Large intestine (tissue), 12 donors: Measurements from ENCODE around the gene HBQ1. TPM values are rescaled to one million over a fixed set of nuclear protein-coding genes. Genes with fewer than 3 reads are reported as not detected.
A peak's percentile ranks its signal among the peaks of the same experiment; 100 is the strongest.

ENCODE experiments used
- DNase-seq, 2 donors: peaks; one replicate each; pipeline versions ENCODE4 v3.0.0 to v3.0.0-alpha.2; 2013
- H3K27ac ChIP-seq: one replicate; pipeline ENCODE4 v1.5.1; 2013; ENCODE audit warnings: low read length
- H3K27me3 ChIP-seq: 2 replicates; pipeline ENCODE4 v1.6.1; 2013; ENCODE audit warnings: low read length; ENCODE audit not compliant: control insufficient read depth, insufficient read depth
- H3K36me3 ChIP-seq: 2 replicates; pipeline ENCODE4 v1.6.1; 2013; ENCODE audit warnings: low read length; ENCODE audit not compliant: control insufficient read depth, insufficient read depth
- H3K4me1 ChIP-seq: one replicate; pipeline ENCODE4 v1.6.1; 2013; ENCODE audit warnings: low read length; ENCODE audit not compliant: control insufficient read depth, insufficient read depth
- H3K4me3 ChIP-seq: one replicate; pipeline ENCODE4 v1.5.1; 2013; ENCODE audit warnings: low read length
- H3K9me3 ChIP-seq: one replicate; pipeline ENCODE4 v1.6.1; 2013; ENCODE audit warnings: mild to moderate bottlenecking, low read depth, low read length, moderate library complexity; ENCODE audit not compliant: control insufficient read depth
- WGBS: methylation state at CpG from one replicate; pipeline ENCODE4 v1.1.5; 2013; ENCODE audit warnings: low lambda C conversion rate; ENCODE audit not compliant: insufficient coverage; 5-methylcytosine and 5-hydroxymethylcytosine counted together
- long read RNA-seq, 11 donors: transcript quantifications; one replicate each; lab custom pipeline, GENCODE V29; 2026
- polyA plus RNA-seq: library from polyadenylated mRNA; unstranded; fragments of 120-200 nt; gene quantifications from one replicate; pipeline ENCODE4 v1.2.1, GENCODE V29; 2013

The HBQ1 gene
- polyA plus RNA-seq: 0.73 TPM
- long read RNA-seq, donor 1: 0 reads
- long read RNA-seq, donor 2: 0 reads
- long read RNA-seq, donor 3: 0 reads
- long read RNA-seq, donor 4: 0 reads
- long read RNA-seq, donor 5, partial matches to known transcripts: 0 of 1 reads
- long read RNA-seq, donor 5, other reads (novel, unspliced or antisense): 0 of 1 reads
- long read RNA-seq, donor 6: 0 reads
- long read RNA-seq, donor 7, partial matches to known transcripts: 0 of 1 reads
- long read RNA-seq, donor 7, other reads (novel, unspliced or antisense): 0 of 1 reads
- long read RNA-seq, donor 8: 0 reads
- long read RNA-seq, donor 9: 0 reads
- long read RNA-seq, donor 10, partial matches to known transcripts: 0 of 2 reads
- long read RNA-seq, donor 10, other reads (novel, unspliced or antisense): 0 of 2 reads
- long read RNA-seq, donor 11: 0 reads

DNA sequence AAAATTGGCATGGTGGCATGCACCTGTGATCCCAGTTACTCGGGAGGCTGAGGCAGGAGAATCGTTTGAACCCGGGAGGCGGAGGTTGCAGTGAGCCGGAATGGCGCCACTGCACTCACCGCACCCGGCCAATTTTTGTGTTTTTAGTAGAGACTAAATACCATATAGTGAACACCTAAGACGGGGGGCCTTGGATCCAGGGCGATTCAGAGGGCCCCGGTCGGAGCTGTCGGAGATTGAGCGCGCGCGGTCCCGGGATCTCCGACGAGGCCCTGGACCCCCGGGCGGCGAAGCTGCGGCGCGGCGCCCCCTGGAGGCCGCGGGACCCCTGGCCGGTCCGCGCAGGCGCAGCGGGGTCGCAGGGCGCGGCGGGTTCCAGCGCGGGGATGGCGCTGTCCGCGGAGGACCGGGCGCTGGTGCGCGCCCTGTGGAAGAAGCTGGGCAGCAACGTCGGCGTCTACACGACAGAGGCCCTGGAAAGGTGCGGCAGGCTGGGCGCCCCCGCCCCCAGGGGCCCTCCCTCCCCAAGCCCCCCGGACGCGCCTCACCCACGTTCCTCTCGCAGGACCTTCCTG lies at the start of gene HBQ1:
HBQ1 (plus strand) TSS at position 359 of the 575 bp plus-strand sequence; CDS start at position 387, 28 bp downstream.
- Histone ChIP-seq H3K9me3 (no peaks in the 10 kb centered on the region), H3K36me3 (no peaks in the 10 kb centered on the region), H3K27ac (no peak within 1 kb of the TSS), H3K4me1 (peaks cover 6% of the 10 kb centered on the region), H3K27me3 (peaks cover 50% of the 10 kb centered on the region), H3K4me3 (peak within 1 kb of the TSS; percentile 10)
- WGBS: no CpG with 5 or more reads among the region's 59 CpGs
- DNase-seq: peak in 1 of 2 donors; percentile 19

DNA sequence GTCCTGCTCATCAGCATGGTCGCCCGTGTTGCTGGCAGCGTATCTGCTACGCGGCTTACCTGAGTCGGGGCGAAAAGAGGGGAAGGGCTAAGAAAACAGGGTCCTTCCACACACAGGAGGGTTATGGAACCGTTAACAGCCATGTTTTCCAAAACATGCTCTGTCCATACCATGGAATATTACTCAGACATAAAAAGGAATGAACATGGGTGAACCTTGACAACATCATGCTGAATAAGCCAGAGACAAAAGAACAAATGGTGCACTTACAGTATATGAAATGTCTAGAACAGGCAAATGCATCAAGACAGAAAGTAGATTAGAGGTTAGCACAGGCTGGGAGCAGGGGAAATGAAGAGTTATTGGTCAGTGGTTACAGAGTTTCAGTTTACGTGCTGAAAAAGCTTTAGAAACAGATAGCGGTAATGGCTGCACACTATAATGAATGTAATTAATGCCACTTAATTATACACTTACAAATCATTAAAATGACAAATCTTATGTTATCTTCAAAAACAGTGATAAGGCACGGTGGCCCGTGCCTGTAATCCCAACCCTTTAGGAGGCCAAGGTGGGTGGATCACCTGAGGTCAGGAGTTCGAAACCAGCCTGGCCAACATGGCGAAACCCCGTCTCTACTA lies 49.6 kb upstream of the HBQ1 start:
- H3K36me3 ChIP-seq: peaks cover 5% of the 10 kb centered on the region
- no peak overlapping the region for H3K4me3 ChIP-seq
- H3K27ac ChIP-seq: no peak overlapping the region
- no peaks in the 10 kb centered on the region for H3K4me1 ChIP-seq
- H3K9me3 ChIP-seq: no peaks in the 10 kb centered on the region
- WGBS: no CpG with 5 or more reads among the region's 15 CpGs
- DNase-seq: no peak
- H3K27me3 ChIP-seq: no peaks in the 10 kb centered on the region

DNA sequence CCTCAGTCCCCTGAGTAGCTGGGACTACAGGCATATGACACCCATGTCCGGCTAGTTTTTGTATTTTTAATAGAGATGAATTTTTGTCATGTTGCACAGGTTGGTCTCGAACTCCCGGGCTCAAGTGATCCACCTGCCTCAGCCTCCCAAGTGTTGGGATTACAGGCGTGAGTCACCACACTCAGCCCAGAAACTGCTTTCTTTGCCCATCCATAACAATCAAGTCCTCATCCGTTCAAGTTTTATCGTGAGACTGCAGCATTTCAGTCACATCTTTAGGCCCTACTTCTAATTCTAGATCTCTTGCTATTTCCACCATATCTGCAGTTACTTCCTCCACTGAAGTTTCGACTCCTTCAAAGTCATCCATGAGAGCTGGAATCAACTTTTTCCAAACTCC lies 48.1 kb upstream of the HBQ1 start:
- no peaks in the 10 kb centered on the region for H3K9me3 ChIP-seq
- H3K27ac ChIP-seq: no peak overlapping the region
- DNase-seq: no peak
- H3K4me1 ChIP-seq: no peaks in the 10 kb centered on the region
- no peaks in the 10 kb centered on the region for H3K27me3 ChIP-seq
- no peak overlapping the region for H3K4me3 ChIP-seq
- 90% methylated on average over 2 of the region's 7 CpGs for WGBS
- H3K36me3 ChIP-seq: peaks cover 5% of the 10 kb centered on the region

DNA sequence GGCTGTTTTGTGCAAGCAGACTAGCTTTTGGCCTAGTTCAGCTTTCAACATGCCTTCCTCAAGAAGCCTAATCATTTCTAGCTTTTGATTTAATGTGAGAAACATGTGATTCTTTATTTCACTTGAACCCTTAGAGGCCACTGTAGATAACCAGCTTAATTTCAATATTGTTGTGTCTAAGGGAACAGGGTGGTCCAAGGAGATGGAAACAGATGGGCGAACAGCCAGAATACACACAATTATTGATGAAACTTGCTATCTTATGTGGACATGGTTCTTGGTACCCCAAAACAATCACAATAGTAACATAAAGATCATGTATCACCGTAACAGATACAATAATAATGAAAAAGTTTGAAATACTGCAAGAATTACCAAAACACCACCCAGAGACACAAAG lies 46.5 kb upstream of the HBQ1 start:
- Histone ChIP-seq H3K4me1 (peaks cover 5% of the 10 kb centered on the region), H3K27me3 (no peaks in the 10 kb centered on the region), H3K4me3 (no peak overlapping the region), H3K36me3 (peaks cover 3% of the 10 kb centered on the region), H3K9me3 (no peaks in the 10 kb centered on the region), H3K27ac (no peak overlapping the region)
- DNase-seq: no peak
- 100% methylated on average over 2 of the region's 2 CpGs for WGBS

DNA sequence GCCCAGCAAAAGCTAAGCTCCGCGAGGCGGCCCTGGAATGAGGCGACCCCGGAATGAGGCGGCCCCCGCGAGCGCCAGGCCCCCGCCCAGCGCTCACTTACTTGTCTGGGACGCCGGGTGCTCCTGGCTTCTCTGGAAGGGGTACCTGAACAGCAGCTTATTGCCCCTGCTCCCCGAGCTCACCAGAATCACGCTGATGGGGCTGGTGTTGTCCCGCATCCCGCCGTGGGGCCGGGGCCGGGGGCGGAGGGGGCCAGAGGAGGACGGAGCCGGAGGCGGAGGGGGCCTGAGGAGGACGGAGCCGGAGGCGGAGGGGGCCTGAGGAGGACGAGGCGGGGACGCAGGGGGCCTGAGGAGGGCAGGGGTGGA lies 42.2 kb upstream of the HBQ1 start:
- Histone ChIP-seq H3K27me3 (peaks cover 2% of the 10 kb centered on the region), H3K4me1 (peaks cover 5% of the 10 kb centered on the region), H3K27ac (peak overlapping the region; percentile 56), H3K36me3 (no peaks in the 10 kb centered on the region), H3K4me3 (peak overlapping the region; percentile 88), H3K9me3 (no peaks in the 10 kb centered on the region)
- no CpG with 5 or more reads among the region's 30 CpGs for WGBS
- DNase-seq: peak in 1 of 2 donors; percentile 27

DNA sequence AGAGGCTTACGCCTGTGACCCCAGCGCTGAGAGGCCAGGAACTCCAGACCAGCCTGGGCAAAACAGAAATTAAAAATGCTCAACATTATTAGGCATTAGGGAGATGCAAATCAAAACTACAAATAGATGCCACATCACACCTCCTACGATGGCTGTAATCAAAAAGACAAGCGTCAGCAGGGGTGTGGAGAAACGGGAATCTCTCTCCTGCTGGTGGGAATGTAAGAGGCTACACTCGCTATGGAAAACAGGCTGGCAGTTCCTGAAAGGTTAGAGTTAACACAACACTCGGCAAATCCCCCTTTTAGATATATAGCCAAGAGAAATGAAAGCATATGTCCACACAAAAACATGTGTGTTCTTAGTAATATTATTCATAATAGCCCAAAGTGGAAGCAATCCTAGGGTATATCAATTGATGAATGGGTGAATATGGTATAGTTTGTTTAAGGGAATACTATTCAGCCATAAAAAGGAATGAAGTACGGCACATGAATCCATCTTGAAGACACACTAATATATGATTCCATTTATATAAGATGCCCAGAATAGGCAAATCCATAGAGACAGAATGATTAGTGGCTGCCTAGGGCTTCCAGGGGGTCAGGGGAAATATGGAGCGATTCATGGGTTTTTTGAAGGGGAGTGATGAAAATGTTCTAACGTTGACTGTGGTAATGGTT lies 39.9 kb upstream of the HBQ1 start:
- no CpG with 5 or more reads among the region's 10 CpGs for WGBS
- peaks cover 5% of the 10 kb centered on the region for H3K27me3 ChIP-seq
- no peaks in the 10 kb centered on the region for H3K36me3 ChIP-seq
- peaks cover 5% of the 10 kb centered on the region for H3K4me1 ChIP-seq
- no peak for DNase-seq
- H3K27ac ChIP-seq: no peak overlapping the region
- H3K4me3 ChIP-seq: no peak overlapping the region
- no peaks in the 10 kb centered on the region for H3K9me3 ChIP-seq

DNA sequence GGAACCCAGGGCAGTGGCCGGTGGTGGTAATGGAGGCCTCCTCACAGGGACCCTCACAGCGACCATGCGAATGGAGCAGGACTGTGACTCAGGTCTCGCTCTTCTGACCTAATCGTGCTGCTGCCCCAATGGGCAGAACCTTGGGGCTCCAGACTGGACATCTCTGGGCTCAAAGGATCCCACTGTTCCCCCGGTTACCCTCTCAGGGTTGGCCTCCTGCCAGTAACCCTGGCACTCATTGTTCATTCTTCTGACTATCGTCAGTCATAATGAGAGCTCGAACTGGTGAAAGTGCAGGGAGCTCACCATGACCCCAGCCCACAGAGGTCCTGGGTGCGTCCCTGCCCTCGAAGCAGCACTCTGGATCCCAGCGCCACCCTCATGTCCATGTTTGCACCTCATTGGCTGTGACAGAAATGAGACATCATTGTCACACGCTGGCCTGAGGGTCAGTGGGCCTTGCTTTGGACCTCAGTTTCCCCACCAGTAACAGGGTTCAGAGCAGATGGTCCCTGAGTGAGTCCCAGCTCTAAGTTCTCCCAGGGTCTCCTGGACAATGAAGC lies 37.8 kb upstream of the HBQ1 start:
- no CpG with 5 or more reads among the region's 12 CpGs for WGBS
- no peak for DNase-seq

DNA sequence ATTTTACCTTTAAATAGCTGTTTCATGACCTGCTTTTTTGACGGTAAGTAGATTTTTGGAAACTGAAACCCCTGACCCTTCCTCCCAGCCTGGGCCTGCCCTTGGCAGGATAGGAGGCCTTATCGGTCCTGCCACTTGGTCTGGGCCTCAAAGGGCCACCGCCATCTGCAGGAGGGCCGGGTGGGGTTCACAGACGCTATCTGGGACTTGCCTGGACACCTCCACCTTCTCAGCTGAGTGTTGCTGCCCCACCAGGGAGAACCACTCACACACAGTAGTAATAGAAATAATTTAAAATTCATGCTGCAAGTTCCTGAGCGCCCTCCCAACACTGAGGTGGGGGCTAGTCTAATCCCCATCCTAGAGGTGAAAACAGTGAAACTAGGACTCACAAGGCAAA lies 37.2 kb upstream of the HBQ1 start:
- WGBS: no CpG with 5 or more reads among the region's 6 CpGs
- no peaks in the 10 kb centered on the region for H3K36me3 ChIP-seq
- H3K27ac ChIP-seq: no peak overlapping the region
- H3K27me3 ChIP-seq: peaks cover 5% of the 10 kb centered on the region
- no peak overlapping the region for H3K4me3 ChIP-seq
- DNase-seq: no peak
- no peaks in the 10 kb centered on the region for H3K9me3 ChIP-seq
- H3K4me1 ChIP-seq: no peaks in the 10 kb centered on the region

More for the DNA sequence above, 37.8 kb upstream of the HBQ1 start:
- Histone ChIP-seq H3K4me1 (peaks cover 2% of the 10 kb centered on the region), H3K36me3 (no peaks in the 10 kb centered on the region), H3K9me3 (no peaks in the 10 kb centered on the region), H3K27me3 (peaks cover 5% of the 10 kb centered on the region), H3K27ac (no peak overlapping the region), H3K4me3 (no peak overlapping the region)

DNA sequence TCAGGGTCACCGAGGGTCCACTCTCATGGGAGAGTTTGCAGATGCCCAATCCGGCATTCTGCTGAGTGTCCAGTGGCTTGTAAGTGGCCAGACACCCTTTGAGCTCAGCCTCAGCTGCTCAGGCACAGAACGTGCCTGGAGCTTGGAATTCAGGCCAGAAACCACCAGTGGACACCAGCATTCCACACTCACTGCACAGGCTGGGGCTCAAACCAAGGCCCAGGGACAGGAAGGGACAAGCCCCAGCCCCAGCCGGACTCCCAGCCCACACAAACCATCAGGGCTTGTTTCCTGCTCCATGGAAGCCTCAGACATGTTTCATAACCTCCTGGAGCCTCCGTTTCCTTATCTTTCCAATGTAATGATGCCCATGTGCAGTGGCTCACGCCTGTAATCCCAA lies 36.8 kb upstream of the HBQ1 start:
- no CpG with 5 or more reads among the region's 6 CpGs for WGBS
- H3K36me3 ChIP-seq: no peaks in the 10 kb centered on the region
- no peaks in the 10 kb centered on the region for H3K9me3 ChIP-seq
- peaks cover 6% of the 10 kb centered on the region for H3K27me3 ChIP-seq
- no peaks in the 10 kb centered on the region for H3K4me1 ChIP-seq
- H3K27ac ChIP-seq: no peak overlapping the region
- DNase-seq: no peak
- H3K4me3 ChIP-seq: no peak overlapping the region

DNA sequence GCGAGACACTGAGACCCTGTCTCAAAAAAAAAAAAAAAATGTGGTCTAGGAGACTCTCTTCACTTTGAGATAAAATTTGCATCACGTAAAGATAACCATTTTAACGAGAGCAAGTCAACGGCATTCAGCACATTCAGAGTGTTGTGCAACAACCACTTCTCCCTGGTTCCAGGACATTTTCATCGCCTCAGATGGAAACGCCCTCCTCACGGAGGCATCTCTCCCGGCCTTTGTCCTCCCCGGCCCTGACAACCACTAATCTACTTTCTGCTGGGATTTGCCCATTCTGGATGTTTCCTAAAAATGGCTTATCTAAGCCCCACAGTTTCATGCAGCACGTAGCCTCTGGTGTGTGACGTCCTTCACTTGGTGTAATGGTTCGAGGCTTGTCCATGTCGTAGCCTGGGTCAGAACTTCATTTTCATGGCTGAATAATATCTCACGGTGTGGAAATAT lies 35.4 kb upstream of the HBQ1 start:
- Histone ChIP-seq H3K4me1 (no peaks in the 10 kb centered on the region), H3K27me3 (peaks cover 15% of the 10 kb centered on the region), H3K4me3 (no peak overlapping the region), H3K9me3 (no peaks in the 10 kb centered on the region), H3K36me3 (no peaks in the 10 kb centered on the region), H3K27ac (no peak overlapping the region)
- WGBS: 83% methylated on average over 1 of the region's 14 CpGs
- no peak for DNase-seq
